ENCODE data around the gene GPRC5C. TPM values are rescaled to one million over a fixed set of nuclear protein-coding genes. Genes with fewer than 3 reads are reported as not detected.

The GPRC5C gene
- total RNA-seq, 1 donor from 2014 or later: 80.3 TPM

DNA sequence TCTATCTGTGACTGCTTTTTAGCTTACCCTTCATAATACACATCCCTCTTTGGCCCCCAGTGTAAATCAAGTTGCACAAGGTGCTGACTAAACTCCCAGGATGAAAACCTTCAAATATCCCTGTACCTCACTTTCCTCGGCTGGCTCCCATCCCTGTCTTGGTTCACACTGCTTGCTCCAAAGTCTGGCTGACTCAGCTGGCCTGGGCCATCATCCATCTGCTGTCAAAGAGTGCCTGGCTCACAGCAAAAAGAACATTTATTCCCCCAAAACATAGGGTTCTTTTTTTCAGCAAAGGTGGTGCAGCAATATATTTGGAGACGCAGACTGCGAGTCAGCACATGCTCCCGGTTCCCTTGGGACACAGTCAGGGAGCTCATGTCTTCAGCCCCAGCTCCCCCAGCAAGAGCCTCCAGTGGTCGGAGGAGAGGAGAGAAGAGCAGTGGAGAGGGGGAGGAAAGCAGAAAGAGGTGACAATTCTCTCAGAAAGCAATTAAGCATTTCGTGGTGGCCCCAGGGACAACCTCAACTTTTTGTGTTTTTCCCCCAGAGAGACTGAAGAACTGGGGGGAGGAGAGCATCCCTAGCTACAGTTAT is 38.4 kb upstream of the GPRC5C start:
- DNase-seq (ENCODE audit: low read depth): no peak
- TF ChIP-seq, protein P1, sequence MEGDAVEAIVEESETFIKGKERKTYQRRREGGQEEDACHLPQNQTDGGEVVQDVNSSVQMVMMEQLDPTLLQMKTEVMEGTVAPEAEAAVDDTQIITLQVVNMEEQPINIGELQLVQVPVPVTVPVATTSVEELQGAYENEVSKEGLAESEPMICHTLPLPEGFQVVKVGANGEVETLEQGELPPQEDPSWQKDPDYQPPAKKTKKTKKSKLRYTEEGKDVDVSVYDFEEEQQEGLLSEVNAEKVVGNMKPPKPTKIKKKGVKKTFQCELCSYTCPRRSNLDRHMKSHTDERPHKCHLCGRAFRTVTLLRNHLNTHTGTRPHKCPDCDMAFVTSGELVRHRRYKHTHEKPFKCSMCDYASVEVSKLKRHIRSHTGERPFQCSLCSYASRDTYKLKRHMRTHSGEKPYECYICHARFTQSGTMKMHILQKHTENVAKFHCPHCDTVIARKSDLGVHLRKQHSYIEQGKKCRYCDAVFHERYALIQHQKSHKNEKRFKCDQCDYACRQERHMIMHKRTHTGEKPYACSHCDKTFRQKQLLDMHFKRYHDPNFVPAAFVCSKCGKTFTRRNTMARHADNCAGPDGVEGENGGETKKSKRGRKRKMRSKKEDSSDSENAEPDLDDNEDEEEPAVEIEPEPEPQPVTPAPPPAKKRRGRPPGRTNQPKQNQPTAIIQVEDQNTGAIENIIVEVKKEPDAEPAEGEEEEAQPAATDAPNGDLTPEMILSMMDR (IDR thresholded peaks at IDR 0.05; ENCODE audit: insufficient read depth, low read length, poor library complexity, severe bottlenecking): no peak
- H3K36me3 ChIP-seq (ENCODE audit: control insufficient read depth, insufficient read depth, low read length): no peaks in the 10 kb centered on the region
- no peak overlapping the region for H3K4me3 ChIP-seq (ENCODE audit: low read depth, low read length)
- H3K27me3 ChIP-seq (ENCODE audit: control insufficient read depth, insufficient read depth, low read length): peaks cover 10% of the 10 kb centered on the region

DNA sequence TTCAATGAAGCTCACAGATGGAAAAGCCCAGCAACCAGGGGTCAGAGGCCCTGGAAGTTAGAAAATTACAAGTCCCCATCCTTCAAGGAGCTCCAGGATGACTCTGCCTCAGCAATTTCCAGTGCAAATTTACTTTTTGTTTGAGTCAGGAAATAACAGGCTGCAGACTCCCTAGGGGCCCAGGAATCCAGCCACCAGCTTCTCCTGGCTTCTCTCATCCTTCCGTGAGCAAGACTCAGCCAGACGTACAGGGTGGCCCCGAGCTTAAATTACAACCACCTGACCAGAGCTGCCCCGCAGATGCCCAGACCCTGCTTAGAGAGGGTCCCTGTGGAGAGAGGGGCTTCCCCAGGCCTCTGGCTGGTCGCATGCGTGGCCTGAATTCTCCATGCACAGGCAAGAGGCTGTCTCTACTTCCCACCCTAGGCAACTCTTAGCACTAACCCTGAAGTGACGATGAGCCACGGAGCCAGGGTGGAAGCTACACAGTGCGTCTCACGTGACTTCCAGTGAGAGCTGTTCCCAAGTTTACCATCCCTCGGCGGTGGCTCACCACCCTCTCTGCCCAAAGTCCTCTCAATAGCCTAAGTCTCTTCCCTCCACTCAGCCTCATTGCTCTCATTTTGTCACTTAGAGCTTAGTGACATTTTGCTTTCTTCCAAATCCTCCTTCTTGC is 37.5 kb upstream of the GPRC5C start:
- H3K27me3 ChIP-seq (ENCODE audit: control insufficient read depth, insufficient read depth, low read length): peaks cover 7% of the 10 kb centered on the region
- no peaks in the 10 kb centered on the region for H3K36me3 ChIP-seq (ENCODE audit: control insufficient read depth, insufficient read depth, low read length)
- TF ChIP-seq, protein P1 (IDR thresholded peaks at IDR 0.05; ENCODE audit: insufficient read depth, low read length, poor library complexity, severe bottlenecking): no peak
- H3K4me3 ChIP-seq (ENCODE audit: low read depth, low read length): no peak overlapping the region
- DNase-seq (ENCODE audit: low read depth): no peak

DNA sequence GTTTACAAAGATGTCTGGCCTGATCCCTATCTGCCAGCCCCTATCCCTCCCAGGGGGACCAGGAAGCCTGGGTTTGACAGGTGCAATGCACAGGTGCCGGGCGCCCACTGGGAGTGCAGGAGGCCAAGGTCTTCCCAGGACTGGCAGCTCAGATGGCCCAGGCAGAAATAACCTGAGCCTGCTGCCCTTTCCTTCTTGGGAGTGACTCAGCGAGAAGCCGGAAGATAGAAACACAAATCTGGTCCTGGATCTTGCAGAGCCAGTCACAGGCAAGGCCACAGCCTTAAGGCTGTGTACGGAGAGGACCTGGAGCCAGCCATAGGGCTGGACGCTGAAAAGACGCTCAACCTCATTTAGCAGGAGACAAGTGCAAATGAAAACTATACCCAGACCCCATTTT is 36.9 kb upstream of the GPRC5C start:
- TF ChIP-seq, protein P1 (IDR thresholded peaks at IDR 0.05; ENCODE audit: insufficient read depth, low read length, poor library complexity, severe bottlenecking): no peak
- no peak for DNase-seq (ENCODE audit: low read depth)
- Histone ChIP-seq H3K4me3 (ENCODE audit: low read depth, low read length) (no peak overlapping the region), H3K27me3 (ENCODE audit: control insufficient read depth, insufficient read depth, low read length) (peaks cover 7% of the 10 kb centered on the region), H3K36me3 (ENCODE audit: control insufficient read depth, insufficient read depth, low read length) (no peaks in the 10 kb centered on the region)

DNA sequence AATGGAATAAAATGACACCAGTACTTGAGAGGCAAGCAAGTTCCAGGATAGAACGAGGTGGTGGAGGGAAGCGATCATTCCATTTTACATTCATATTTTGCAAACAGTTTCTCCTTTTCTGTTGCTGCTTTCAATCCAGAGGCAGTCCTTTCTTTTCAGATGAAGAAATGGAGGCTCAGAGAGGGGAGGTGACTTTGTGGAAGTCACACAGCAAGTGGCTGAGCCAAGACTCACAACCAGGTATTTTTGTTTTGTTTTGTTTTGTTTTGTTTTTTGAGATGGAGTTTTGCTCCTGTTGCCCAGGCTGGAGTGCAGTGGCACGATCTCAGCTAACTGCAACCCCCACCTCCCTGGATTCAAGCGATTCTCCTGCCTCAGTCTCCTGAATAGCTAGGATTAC is 35.3 kb upstream of the GPRC5C start:
- Histone ChIP-seq H3K4me3 (ENCODE audit: low read depth, low read length) (no peak overlapping the region), H3K36me3 (ENCODE audit: control insufficient read depth, insufficient read depth, low read length) (no peaks in the 10 kb centered on the region), H3K27me3 (ENCODE audit: control insufficient read depth, insufficient read depth, low read length) (peaks cover 5% of the 10 kb centered on the region)
- no peak for DNase-seq (ENCODE audit: low read depth)
- TF ChIP-seq, protein P1 (IDR thresholded peaks at IDR 0.05; ENCODE audit: insufficient read depth, low read length, poor library complexity, severe bottlenecking): no peak

DNA sequence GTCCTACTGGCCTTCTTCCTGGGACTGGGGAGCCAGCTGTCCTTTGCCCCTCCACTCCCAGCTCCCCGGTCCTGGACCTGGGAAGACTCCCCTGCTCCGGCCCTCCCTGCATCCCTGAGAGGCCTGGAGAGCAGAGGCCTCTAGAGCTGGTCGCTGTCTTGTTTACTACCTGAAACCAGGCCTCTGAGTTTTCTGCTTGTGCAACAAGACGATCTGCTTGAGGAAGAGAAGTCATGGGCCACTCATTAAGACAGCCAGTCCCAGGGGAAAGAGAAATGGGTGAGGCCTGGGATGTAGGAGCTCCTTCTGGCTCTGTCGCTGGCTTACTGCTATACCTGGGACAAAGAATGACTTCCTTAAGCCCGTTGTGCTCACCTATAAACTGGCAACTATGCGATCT is 29.8 kb upstream of the GPRC5C start:
- no peak overlapping the region for H3K4me3 ChIP-seq (ENCODE audit: low read depth, low read length)
- peaks cover 9% of the 10 kb centered on the region for H3K27me3 ChIP-seq (ENCODE audit: control insufficient read depth, insufficient read depth, low read length)
- TF ChIP-seq, protein P1 (IDR thresholded peaks at IDR 0.05; ENCODE audit: insufficient read depth, low read length, poor library complexity, severe bottlenecking): no peak
- no peak for DNase-seq (ENCODE audit: low read depth)
- H3K36me3 ChIP-seq (ENCODE audit: control insufficient read depth, insufficient read depth, low read length): no peaks in the 10 kb centered on the region
